ENCODE data around the gene MYZAP.

DNA sequence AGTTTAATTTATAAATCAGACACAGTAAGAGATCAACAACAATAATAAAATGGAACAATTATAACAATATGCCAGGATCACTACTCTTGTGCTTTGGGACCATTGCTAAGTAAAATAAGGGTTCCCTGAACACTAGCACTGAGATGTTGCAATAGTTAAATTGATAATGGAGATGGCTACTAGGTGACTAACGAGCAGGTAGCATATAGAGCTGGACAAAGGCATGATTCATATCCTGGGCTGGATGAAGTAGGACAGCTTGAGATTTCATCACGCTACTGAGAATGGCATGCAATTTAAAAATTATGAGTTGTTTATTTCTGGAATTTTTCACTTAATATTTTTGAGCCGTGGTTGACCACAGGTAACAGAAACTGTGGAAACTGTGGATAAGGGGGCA, 20.7 kb upstream of the MYZAP start:
- TF ChIP-seq, protein P1, sequence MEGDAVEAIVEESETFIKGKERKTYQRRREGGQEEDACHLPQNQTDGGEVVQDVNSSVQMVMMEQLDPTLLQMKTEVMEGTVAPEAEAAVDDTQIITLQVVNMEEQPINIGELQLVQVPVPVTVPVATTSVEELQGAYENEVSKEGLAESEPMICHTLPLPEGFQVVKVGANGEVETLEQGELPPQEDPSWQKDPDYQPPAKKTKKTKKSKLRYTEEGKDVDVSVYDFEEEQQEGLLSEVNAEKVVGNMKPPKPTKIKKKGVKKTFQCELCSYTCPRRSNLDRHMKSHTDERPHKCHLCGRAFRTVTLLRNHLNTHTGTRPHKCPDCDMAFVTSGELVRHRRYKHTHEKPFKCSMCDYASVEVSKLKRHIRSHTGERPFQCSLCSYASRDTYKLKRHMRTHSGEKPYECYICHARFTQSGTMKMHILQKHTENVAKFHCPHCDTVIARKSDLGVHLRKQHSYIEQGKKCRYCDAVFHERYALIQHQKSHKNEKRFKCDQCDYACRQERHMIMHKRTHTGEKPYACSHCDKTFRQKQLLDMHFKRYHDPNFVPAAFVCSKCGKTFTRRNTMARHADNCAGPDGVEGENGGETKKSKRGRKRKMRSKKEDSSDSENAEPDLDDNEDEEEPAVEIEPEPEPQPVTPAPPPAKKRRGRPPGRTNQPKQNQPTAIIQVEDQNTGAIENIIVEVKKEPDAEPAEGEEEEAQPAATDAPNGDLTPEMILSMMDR (IDR thresholded peaks at IDR 0.05) = no peak
- TF ChIP-seq, protein P2, sequence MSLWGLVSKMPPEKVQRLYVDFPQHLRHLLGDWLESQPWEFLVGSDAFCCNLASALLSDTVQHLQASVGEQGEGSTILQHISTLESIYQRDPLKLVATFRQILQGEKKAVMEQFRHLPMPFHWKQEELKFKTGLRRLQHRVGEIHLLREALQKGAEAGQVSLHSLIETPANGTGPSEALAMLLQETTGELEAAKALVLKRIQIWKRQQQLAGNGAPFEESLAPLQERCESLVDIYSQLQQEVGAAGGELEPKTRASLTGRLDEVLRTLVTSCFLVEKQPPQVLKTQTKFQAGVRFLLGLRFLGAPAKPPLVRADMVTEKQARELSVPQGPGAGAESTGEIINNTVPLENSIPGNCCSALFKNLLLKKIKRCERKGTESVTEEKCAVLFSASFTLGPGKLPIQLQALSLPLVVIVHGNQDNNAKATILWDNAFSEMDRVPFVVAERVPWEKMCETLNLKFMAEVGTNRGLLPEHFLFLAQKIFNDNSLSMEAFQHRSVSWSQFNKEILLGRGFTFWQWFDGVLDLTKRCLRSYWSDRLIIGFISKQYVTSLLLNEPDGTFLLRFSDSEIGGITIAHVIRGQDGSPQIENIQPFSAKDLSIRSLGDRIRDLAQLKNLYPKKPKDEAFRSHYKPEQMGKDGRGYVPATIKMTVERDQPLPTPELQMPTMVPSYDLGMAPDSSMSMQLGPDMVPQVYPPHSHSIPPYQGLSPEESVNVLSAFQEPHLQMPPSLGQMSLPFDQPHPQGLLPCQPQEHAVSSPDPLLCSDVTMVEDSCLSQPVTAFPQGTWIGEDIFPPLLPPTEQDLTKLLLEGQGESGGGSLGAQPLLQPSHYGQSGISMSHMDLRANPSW (CRISPR knock-in tag; conservative IDR thresholded peaks at IDR 0.05; ENCODE audit: low read depth) = no peak
- TF ChIP-seq, protein P3, sequence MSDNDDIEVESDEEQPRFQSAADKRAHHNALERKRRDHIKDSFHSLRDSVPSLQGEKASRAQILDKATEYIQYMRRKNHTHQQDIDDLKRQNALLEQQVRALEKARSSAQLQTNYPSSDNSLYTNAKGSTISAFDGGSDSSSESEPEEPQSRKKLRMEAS (CRISPR knock-in tag; IDR thresholded peaks at IDR 0.05) = no peak
- TF ChIP-seq, protein P4, sequence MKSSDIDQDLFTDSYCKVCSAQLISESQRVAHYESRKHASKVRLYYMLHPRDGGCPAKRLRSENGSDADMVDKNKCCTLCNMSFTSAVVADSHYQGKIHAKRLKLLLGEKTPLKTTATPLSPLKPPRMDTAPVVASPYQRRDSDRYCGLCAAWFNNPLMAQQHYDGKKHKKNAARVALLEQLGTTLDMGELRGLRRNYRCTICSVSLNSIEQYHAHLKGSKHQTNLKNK (CRISPR knock-in tag; IDR thresholded peaks at IDR 0.05) = no peak
- TF ChIP-seq ESRRA (CRISPR knock-in tag; IDR thresholded peaks at IDR 0.05; ENCODE audit: borderline replicate concordance) (no peak), CREB1 (CRISPR knock-in tag; IDR thresholded peaks at IDR 0.05) (no peak), CBFB (CRISPR knock-in tag; IDR thresholded peaks at IDR 0.05; ENCODE audit: low read depth) (no peak)
- TF ChIP-seq, protein P5, sequence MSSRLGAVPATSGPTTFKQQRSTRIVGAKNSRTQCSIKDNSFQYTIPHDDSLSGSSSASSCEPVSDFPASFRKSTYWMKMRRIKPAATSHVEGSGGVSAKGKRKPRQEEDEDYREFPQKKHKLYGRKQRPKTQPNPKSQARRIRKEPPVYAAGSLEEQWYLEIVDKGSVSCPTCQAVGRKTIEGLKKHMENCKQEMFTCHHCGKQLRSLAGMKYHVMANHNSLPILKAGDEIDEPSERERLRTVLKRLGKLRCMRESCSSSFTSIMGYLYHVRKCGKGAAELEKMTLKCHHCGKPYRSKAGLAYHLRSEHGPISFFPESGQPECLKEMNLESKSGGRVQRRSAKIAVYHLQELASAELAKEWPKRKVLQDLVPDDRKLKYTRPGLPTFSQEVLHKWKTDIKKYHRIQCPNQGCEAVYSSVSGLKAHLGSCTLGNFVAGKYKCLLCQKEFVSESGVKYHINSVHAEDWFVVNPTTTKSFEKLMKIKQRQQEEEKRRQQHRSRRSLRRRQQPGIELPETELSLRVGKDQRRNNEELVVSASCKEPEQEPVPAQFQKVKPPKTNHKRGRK (CRISPR knock-in tag; IDR thresholded peaks at IDR 0.05; ENCODE audit: borderline replicate concordance) = no peak
